Measurements from ENCODE around the gene SMPD1.

- TF ChIP-seq, protein P1, sequence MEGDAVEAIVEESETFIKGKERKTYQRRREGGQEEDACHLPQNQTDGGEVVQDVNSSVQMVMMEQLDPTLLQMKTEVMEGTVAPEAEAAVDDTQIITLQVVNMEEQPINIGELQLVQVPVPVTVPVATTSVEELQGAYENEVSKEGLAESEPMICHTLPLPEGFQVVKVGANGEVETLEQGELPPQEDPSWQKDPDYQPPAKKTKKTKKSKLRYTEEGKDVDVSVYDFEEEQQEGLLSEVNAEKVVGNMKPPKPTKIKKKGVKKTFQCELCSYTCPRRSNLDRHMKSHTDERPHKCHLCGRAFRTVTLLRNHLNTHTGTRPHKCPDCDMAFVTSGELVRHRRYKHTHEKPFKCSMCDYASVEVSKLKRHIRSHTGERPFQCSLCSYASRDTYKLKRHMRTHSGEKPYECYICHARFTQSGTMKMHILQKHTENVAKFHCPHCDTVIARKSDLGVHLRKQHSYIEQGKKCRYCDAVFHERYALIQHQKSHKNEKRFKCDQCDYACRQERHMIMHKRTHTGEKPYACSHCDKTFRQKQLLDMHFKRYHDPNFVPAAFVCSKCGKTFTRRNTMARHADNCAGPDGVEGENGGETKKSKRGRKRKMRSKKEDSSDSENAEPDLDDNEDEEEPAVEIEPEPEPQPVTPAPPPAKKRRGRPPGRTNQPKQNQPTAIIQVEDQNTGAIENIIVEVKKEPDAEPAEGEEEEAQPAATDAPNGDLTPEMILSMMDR (IDR thresholded peaks at IDR 0.05; ENCODE audit: poor library complexity), result no peak
- TF ChIP-seq EZH2phosphoT487 (IDR thresholded peaks at IDR 0.05; ENCODE audit: low read depth, severe bottlenecking, unreplicated experiment) (no peak), EZH2 (IDR thresholded peaks at IDR 0.05; ENCODE audit: borderline replicate concordance) (no peak)
Observed at GRCh38 chr11:6411594-6412031, 21.3 kb downstream of the SMPD1 start.

Data from hepatocyte (in vitro differentiated cells).